ENCODE measurements around the gene COPS4.

DNA sequence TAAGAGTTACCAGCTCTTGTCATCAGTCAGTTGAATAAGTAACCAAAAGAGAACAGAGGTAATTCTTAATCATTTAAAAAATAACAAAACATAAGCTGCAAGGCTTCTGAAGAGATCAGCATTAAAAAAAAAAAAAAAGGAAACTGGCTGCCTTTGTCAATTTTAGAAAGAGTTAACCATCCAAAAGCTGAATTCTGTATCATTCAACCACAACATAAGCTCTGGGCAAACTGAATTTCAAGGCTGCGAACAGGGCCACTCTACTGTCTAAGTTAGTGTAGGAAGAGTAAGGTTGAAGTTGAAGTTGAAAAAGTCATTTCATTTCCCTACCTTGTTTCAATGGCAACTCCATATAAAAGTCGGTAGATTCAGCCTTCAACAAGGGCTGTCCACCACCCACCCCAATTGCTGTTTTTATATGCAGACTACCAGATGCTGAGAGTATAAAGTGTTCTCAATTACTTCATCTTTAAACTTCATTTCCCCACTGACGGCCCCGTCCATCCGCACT, 23.2 kb upstream of the COPS4 start:
- TF ChIP-seq, protein P1, sequence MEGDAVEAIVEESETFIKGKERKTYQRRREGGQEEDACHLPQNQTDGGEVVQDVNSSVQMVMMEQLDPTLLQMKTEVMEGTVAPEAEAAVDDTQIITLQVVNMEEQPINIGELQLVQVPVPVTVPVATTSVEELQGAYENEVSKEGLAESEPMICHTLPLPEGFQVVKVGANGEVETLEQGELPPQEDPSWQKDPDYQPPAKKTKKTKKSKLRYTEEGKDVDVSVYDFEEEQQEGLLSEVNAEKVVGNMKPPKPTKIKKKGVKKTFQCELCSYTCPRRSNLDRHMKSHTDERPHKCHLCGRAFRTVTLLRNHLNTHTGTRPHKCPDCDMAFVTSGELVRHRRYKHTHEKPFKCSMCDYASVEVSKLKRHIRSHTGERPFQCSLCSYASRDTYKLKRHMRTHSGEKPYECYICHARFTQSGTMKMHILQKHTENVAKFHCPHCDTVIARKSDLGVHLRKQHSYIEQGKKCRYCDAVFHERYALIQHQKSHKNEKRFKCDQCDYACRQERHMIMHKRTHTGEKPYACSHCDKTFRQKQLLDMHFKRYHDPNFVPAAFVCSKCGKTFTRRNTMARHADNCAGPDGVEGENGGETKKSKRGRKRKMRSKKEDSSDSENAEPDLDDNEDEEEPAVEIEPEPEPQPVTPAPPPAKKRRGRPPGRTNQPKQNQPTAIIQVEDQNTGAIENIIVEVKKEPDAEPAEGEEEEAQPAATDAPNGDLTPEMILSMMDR (IDR thresholded peaks at IDR 0.05): no peak
- TF ChIP-seq POLR2A (IDR thresholded peaks at IDR 0.05): no peak
- no peak for TF ChIP-seq POLR2AphosphoS5 (IDR thresholded peaks at IDR 0.05)
